Panc1 (cell line): ENCODE results near the gene GNPTG. TPM values are rescaled to one million over a fixed set of nuclear protein-coding genes. Genes with fewer than 3 reads are reported as not detected.

Source experiments
- ATAC-seq: fragments of 200-7000 bp; cut with Tn5 transposase; 2 replicates; pipeline ENCODE4 v1.9.1; 2020; ENCODE audit warnings: mild to moderate bottlenecking, moderate library complexity
- BruUV-seq: library from RNA; stranded (reverse); fragments of 400-500 nt; replicated peaks from 2 replicates; lab custom pipeline; 2021; lab: Mats Ljungman, UMichigan
- CTCF ChIA-PET: fragments of 300-600 bp; sonication (Branson Sonifier 250); formaldehyde crosslinking; loops from one replicate; lab custom pipeline; 2022; ENCODE audit warnings: antibody characterized with exemption; lab: Charles Lee
- POLR2A ChIA-PET: fragments of 300-600 bp; sonication (Branson Sonifier 250); formaldehyde crosslinking; loops from one replicate; lab custom pipeline; 2022; ENCODE audit warnings: antibody characterized with exemption; lab: Charles Lee
- DNase-seq: peaks from one replicate; pipeline ENCODE4 v3.0.0-alpha.2; 2010; ENCODE audit warnings: low read depth, low spot score
- H3K27ac ChIP-seq: 2 replicates; pipeline ENCODE4 v1.5.1; 2011; ENCODE audit warnings: mild to moderate bottlenecking, low read length, inconsistent platforms
- H3K27me3 ChIP-seq: fragments of 200-500 bp; sonication (Bioruptor generic); 2 replicates; pipeline ENCODE4 v1.6.0; 2014; ENCODE audit warnings: low read length, inconsistent platforms; ENCODE audit not compliant: control insufficient read depth, insufficient read depth
- H3K36me3 ChIP-seq: fragments of 200-500 bp; sonication (Bioruptor generic); 2 replicates; pipeline ENCODE4 v1.5.1; 2014; ENCODE audit warnings: inconsistent platforms, mild to moderate bottlenecking, low read length, moderate library complexity; ENCODE audit not compliant: control insufficient read depth, insufficient read depth
- H3K4me1 ChIP-seq: 2 replicates; pipeline ENCODE4 v1.5.1; 2011; ENCODE audit warnings: inconsistent platforms, mild to moderate bottlenecking, low read length, moderate library complexity; ENCODE audit not compliant: control insufficient read depth, insufficient read depth
- H3K4me3 ChIP-seq, 2 experiments: 2 replicates each; pipeline ENCODE4 v1.5.1; 2011 to 2012; ENCODE audit warnings: low read depth in 2 of 2, low read length in 2 of 2, mild to moderate bottlenecking in 2 of 2, inconsistent platforms in 1 of 2, moderate library complexity in 1 of 2
- H3K9me3 ChIP-seq: fragments of 200-500 bp; sonication (Bioruptor generic); 2 replicates; pipeline ENCODE4 v1.5.1; 2014; ENCODE audit warnings: low read depth, mild to moderate bottlenecking, inconsistent platforms, low read length, moderate library complexity; ENCODE audit not compliant: control insufficient read depth, insufficient read depth
- POLR2AphosphoS5 ChIP-seq: IDR thresholded peaks from 2 replicates; pipeline ENCODE4 v1.6.1; 2012; ENCODE audit warnings: mild to moderate bottlenecking, low read depth, low read length, moderate library complexity
- SIN3A ChIP-seq: IDR thresholded peaks from 2 replicates; pipeline ENCODE4 v1.6.1; 2012; ENCODE audit warnings: low read depth, mild to moderate bottlenecking, low read length, moderate library complexity, borderline replicate concordance; ENCODE audit not compliant: insufficient read depth
- TCF7L2 ChIP-seq: IDR thresholded peaks from 2 replicates; pipeline ENCODE4 v1.6.1; 2011; ENCODE audit warnings: mild to moderate bottlenecking, low read depth, low read length, inconsistent platforms
- in situ Hi-C: cut with HindIII; loops from 2 replicates; pipeline ENCODE4 v1.10.0; 2016; ENCODE audit warnings: low sequenced_read_pairs, low pct_unique_long_range_greater_than_20kb
- intact Hi-C: fragments of 100-400 bp; cut with micrococcal nuclease; formaldehyde crosslinking; loops from one replicate; pipeline ENCODE4 v1.10.0; 2022; ENCODE audit not compliant: unreplicated experiment
- total RNA-seq: library from RNA; stranded (reverse); gene quantifications from one replicate; pipeline ENCODE4 v1.2.1, GENCODE V29; 2021; ENCODE audit not compliant: unreplicated experiment
- TF ChIP-seq, protein P1 (sequence below), 2 experiments: IDR thresholded peaks; 2 replicates each; pipeline ENCODE4 v1.6.1; 2011 to 2012; ENCODE audit warnings: low read depth in 2 of 2, control low read depth in 1 of 2, low read length in 1 of 2, mild to moderate bottlenecking in 1 of 2, moderate library complexity in 1 of 2; ENCODE audit not compliant: insufficient read depth in 1 of 2
- TF ChIP-seq, protein P2 (sequence below): fragments of 450-650 bp; IDR thresholded peaks from 2 replicates; pipeline ENCODE4 v1.5.1; 2017; ENCODE audit warnings: mild to moderate bottlenecking

The GNPTG gene
- total RNA-seq, 1 experiment from 2014 or later, result 62.5 TPM

DNA sequence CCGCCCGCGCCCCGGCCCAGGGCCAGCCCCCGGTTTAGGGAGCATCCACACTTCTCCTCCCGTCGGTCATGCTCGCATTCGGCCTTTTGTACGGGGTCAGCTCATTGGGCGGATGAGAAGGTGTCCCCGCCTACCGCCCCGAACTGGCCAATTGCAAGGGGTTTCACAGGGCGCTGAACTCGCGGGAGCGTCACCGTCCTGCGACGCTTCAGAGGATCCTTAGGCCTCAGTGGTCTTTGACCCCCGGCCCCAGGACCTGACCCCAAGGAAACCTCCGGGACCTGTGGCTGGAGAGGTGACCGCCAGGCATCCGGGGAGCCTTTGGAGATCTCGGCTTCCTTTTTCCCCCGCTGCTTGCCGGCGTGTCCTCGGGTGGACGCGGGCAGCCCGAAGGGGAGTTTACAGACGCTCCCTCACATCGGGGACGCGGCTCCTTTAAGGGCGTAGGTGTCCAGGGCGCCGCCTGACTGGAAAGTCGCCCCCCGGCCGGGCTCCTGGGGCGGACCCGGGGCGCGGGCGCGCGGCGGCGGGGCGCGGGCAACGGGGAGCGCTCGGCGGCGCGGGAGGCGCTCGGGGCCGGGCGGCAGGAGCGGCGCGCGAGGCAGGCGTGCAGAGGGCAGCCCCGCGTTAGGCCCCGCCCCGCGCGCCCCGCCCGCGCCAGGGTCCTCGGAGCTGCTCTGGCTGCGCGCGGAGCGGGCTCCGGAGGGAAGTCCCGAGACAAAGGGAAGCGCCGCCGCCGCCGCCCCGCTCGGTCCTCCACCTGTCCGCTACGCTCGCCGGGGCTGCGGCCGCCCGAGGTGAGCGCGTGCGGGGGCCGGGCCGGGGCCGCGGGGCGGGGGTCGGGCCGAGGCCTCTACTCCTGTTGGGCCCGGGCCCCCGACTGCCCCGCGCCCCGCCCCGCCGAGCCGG is 42.5 kb upstream of the GNPTG start, which contains the start of gene UBE2I:
TSS of gene UBE2I (plus strand) at position 660 of the 909 bp plus-strand sequence. CDS start 4,395 bp downstream, outside the sequence.
- ChIA-PET CTCF (interaction anchor here (0.6 kb wide), 1 partner anchor 234 kb away, joined by 4 read pairs; no protein-coding TSS in a partner anchor), POLR2A (interaction anchor here (0.7 kb wide), 1 partner anchor 94 kb away, joined by 9 read pairs; no protein-coding TSS in a partner anchor)
- no peaks in the 10 kb centered on the region for H3K9me3 ChIP-seq
- H3K27me3 ChIP-seq, result no peaks in the 10 kb centered on the region
- H3K4me1 ChIP-seq, result peaks cover 10% of the 10 kb centered on the region
- ATAC-seq (peak; percentile 90), DNase-seq (peak; percentile 96)
- no TSS peak for BruUV-seq
- in situ Hi-C loops (no loop called here), intact Hi-C loops (no loop called here)
- H3K27ac ChIP-seq, result peak within 1 kb of the TSS; percentile 97
- H3K36me3 ChIP-seq, result peaks cover 6% of the 10 kb centered on the region
- TF ChIP-seq, protein P1, sequence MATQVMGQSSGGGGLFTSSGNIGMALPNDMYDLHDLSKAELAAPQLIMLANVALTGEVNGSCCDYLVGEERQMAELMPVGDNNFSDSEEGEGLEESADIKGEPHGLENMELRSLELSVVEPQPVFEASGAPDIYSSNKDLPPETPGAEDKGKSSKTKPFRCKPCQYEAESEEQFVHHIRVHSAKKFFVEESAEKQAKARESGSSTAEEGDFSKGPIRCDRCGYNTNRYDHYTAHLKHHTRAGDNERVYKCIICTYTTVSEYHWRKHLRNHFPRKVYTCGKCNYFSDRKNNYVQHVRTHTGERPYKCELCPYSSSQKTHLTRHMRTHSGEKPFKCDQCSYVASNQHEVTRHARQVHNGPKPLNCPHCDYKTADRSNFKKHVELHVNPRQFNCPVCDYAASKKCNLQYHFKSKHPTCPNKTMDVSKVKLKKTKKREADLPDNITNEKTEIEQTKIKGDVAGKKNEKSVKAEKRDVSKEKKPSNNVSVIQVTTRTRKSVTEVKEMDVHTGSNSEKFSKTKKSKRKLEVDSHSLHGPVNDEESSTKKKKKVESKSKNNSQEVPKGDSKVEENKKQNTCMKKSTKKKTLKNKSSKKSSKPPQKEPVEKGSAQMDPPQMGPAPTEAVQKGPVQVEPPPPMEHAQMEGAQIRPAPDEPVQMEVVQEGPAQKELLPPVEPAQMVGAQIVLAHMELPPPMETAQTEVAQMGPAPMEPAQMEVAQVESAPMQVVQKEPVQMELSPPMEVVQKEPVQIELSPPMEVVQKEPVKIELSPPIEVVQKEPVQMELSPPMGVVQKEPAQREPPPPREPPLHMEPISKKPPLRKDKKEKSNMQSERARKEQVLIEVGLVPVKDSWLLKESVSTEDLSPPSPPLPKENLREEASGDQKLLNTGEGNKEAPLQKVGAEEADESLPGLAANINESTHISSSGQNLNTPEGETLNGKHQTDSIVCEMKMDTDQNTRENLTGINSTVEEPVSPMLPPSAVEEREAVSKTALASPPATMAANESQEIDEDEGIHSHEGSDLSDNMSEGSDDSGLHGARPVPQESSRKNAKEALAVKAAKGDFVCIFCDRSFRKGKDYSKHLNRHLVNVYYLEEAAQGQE (IDR thresholded peaks at IDR 0.05; ENCODE audit: insufficient read depth in 1 of 2, low read depth in 2 of 2, low read length in 1 of 2), result no peak
- 0 out of 2 replicates have a peak, but pooled peaks have one; percentile 62 for TF ChIP-seq POLR2AphosphoS5
- TF ChIP-seq TCF7L2, result peak; percentile 78
- H3K4me3 ChIP-seq, result peak within 1 kb of the TSS; percentile 87 to 99

DNA sequence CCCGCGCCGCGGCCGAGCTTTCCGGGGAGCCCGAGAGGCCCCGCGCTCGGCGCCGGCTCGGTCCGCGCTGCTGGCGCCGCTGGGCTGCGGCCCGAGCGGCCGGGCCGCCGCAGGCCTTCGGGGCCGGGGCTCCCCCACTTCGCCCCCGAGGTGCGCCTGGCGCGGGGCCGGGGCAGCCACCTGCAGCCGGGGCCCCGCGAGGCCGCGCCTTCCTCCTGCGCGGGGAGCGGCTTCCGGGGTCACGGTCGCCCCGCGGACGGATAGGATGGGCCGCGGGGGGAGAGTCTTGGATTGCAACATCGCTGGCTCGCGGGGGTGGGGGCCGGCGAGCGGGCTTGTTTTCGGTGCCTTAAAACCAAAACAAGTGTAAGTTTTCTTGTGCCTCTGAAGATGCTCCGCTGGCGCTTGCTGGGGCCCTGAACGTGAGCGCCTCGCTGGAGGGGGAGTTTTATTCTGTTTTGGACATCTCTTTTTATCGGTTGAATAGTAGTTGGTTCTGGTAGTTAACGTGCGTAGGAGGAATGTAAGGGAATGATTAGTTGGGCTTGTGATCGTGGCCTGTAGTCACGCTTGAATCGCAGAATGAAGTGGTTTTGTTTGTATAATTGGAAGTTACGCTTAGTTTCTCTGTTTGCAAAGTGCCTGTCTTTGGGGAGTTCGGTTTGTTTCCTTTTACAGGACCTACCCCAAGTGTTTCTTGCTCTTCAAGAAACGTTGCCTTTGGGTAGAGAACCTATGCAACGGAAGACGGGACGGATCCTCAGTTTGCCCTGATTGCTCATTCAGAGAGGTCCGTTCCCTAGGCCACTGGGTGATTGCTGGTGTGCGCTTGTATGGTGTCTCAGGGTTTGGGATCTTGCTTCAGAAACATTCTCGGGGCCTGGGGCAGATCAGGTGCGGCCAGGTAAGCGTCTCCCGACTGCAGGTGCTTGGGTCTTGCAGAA is 41.6 kb upstream of the GNPTG start:
- CTCF ChIA-PET, result no interaction called here
- intact Hi-C loops, result no loop called here
- H3K36me3 ChIP-seq, result peaks cover 12% of the 10 kb centered on the region
- peak overlapping the region; percentile 93 for H3K27ac ChIP-seq
- in situ Hi-C loops, result no loop called here
- BruUV-seq, result TSS peak; percentile 91
- TF ChIP-seq SIN3A (0 out of 2 replicates have a peak, but pooled peaks have one; percentile 47), POLR2AphosphoS5 (no peak), TCF7L2 (no peak)
- TF ChIP-seq, protein P1 (IDR thresholded peaks at IDR 0.05; ENCODE audit: insufficient read depth in 1 of 2, low read depth in 2 of 2, low read length in 1 of 2), result no peak
- TF ChIP-seq, protein P2, sequence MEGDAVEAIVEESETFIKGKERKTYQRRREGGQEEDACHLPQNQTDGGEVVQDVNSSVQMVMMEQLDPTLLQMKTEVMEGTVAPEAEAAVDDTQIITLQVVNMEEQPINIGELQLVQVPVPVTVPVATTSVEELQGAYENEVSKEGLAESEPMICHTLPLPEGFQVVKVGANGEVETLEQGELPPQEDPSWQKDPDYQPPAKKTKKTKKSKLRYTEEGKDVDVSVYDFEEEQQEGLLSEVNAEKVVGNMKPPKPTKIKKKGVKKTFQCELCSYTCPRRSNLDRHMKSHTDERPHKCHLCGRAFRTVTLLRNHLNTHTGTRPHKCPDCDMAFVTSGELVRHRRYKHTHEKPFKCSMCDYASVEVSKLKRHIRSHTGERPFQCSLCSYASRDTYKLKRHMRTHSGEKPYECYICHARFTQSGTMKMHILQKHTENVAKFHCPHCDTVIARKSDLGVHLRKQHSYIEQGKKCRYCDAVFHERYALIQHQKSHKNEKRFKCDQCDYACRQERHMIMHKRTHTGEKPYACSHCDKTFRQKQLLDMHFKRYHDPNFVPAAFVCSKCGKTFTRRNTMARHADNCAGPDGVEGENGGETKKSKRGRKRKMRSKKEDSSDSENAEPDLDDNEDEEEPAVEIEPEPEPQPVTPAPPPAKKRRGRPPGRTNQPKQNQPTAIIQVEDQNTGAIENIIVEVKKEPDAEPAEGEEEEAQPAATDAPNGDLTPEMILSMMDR, result no peak
- ATAC-seq (no peak), DNase-seq (no peak)
- no peaks in the 10 kb centered on the region for H3K27me3 ChIP-seq
- POLR2A ChIA-PET, result no interaction called here
- H3K4me3 ChIP-seq, result peak overlapping the region; percentile 87 to 99
- peaks cover 10% of the 10 kb centered on the region for H3K4me1 ChIP-seq
- no peaks in the 10 kb centered on the region for H3K9me3 ChIP-seq
